SU-DHL-6 (cell line): ENCODE measurements around the gene CDK6.

Experiments used
- EZH2phosphoT487 ChIP-seq: fragments of 200-600 bp; sonication (generic), shearing (Covaris generic); conservative IDR thresholded peaks from 2 replicates; pipeline ENCODE4 v1.6.1; 2018; ENCODE audit warnings: mild to moderate bottlenecking, antibody characterized with exemption, low read length, moderate library complexity, mixed read lengths
- TF ChIP-seq, protein P1 (sequence below): fragments of 200-600 bp; sonication (generic); IDR thresholded peaks from one replicate; pipeline ENCODE4 v1.5.1; 2017; ENCODE audit warnings: antibody characterized with exemption, mild to moderate bottlenecking, low read length, moderate library complexity; ENCODE audit not compliant: insufficient read depth, poor library complexity, severe bottlenecking

DNA sequence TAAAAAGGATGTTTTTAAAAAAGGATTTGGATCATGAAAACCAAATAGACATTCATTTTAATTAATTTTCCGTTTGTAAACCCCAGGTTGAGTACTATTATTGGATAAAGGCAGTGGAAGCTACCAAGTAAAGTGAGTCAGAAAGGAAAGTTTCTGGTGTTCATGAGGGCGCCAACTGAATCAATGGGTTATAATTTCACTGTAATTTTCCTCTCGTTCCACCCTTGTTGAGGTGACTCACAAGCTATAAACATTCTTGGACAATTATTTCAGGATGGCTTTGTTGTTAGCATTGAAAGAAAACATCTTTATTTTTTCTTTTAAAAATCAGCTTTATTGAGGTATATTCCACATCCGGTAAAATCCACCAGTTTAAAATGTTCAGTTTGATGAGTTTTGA, 241.1 kb downstream of the CDK6 start:
- TF ChIP-seq EZH2phosphoT487, result no peak
- TF ChIP-seq, protein P1, sequence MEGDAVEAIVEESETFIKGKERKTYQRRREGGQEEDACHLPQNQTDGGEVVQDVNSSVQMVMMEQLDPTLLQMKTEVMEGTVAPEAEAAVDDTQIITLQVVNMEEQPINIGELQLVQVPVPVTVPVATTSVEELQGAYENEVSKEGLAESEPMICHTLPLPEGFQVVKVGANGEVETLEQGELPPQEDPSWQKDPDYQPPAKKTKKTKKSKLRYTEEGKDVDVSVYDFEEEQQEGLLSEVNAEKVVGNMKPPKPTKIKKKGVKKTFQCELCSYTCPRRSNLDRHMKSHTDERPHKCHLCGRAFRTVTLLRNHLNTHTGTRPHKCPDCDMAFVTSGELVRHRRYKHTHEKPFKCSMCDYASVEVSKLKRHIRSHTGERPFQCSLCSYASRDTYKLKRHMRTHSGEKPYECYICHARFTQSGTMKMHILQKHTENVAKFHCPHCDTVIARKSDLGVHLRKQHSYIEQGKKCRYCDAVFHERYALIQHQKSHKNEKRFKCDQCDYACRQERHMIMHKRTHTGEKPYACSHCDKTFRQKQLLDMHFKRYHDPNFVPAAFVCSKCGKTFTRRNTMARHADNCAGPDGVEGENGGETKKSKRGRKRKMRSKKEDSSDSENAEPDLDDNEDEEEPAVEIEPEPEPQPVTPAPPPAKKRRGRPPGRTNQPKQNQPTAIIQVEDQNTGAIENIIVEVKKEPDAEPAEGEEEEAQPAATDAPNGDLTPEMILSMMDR, result no peak
